Measurements from ENCODE around the gene LRRC3.

GRCh38 chr21:44450402-44450801 lies 4.9 kb upstream of the LRRC3 start:
- TF ChIP-seq EZH2 (IDR thresholded peaks at IDR 0.05; ENCODE audit: low read depth) (no peak), CTCF (conservative IDR thresholded peaks at IDR 0.05) (no peak)
